Adrenal gland (tissue), 12 donors: ENCODE results near the gene CCDC57. TPM values are rescaled to one million over a fixed set of nuclear protein-coding genes. Genes with fewer than 3 reads are reported as not detected.

Experiments
- DNase-seq, 7 donors: peaks; one replicate each; pipeline ENCODE4 v3.0.0-alpha.2; 2019 to 2020
- H3K27ac ChIP-seq, 5 donors: fragments of 200-600 bp; sonication (generic) in 4 of 5; 1 replicate in 3 of 5; 2 replicates in 2 of 5; pipeline versions ENCODE4 v1.5.1 to v1.8.0; 2016 to 2020; ENCODE audit warnings: mild to moderate bottlenecking in 1 of 5
- H3K27me3 ChIP-seq: fragments of 200-600 bp; 2 replicates; pipeline ENCODE4 v1.8.0; 2021
- H3K36me3 ChIP-seq, 2 donors: fragments of 200-600 bp; replicated peaks in 1 of 2; 1 replicate in 1 of 2; 2 replicates in 1 of 2; pipeline versions ENCODE4 v1.5.1 to v1.8.0; 2018 to 2022
- H3K4me1 ChIP-seq, 2 donors: fragments of 200-600 bp; replicated peaks in 1 of 2; 1 replicate in 1 of 2; 2 replicates in 1 of 2; pipeline versions ENCODE4 v1.5.1 to v1.8.0; 2018 to 2021
- H3K4me3 ChIP-seq, 4 donors: fragments of 200-600 bp; sonication (generic) in 3 of 4; one replicate each; pipeline ENCODE4 v1.5.1; 2016 to 2018
- H3K9me3 ChIP-seq, 3 donors: fragments of 200-600 bp; sonication (generic) in 1 of 3; replicated peaks in 1 of 3; 1 replicate in 2 of 3; 2 replicates in 1 of 3; pipeline versions ENCODE4 v1.5.1 to v1.8.0; 2016 to 2021
- POLR2A ChIP-seq, 2 donors: fragments of 450-650 bp; IDR thresholded peaks; one replicate each; pipeline ENCODE4 v1.6.1; 2017; ENCODE audit warnings: antibody characterized with exemption in 2 of 2, mild to moderate bottlenecking in 2 of 2, moderate library complexity in 1 of 2
- WGBS, 4 donors: extraction: QIAGEN DNeasy Blood & Tissue Kit in 2 of 4; methylation state at CpG; one replicate each; pipeline versions ENCODE4 v1.1.5 to v1.1.7; 2013 to 2017; 5-methylcytosine and 5-hydroxymethylcytosine counted together
- intact Hi-C, 2 donors: fragments of 100-400 bp; cut with DNase I; formaldehyde crosslinking; loops; one replicate each; pipeline versions ENCODE4 v1.14.1 to v1.15.0; 2022 to 2023
- polyA plus RNA-seq, 3 donors: library from polyadenylated mRNA; stranded (reverse); fragments of 200-250 nt in 2 of 3; fragments of 350-450 nt in 1 of 3; fragmentation: Illumina TruSeq in 1 of 3; extraction: RNeasy Lipid Tissue Mini Kit (QIAGEN cat#74804) in 1 of 3; gene quantifications; one replicate each; pipeline ENCODE4 v1.2.3, GENCODE V29; 2013 to 2014
- total RNA-seq, 9 donors: library from RNA; depleted of rRNA in 4 of 9; stranded (reverse); fragments of >200 nt in 4 of 9; fragments of 120-200 nt in 1 of 9; fragmentation: NEBNext Ultra II Directional in 1 of 9; extraction: Animal tissue kit (Norgen Biotek cat#: 25700) in 1 of 9; gene quantifications; one replicate each; pipeline versions ENCODE4 v1.1.0 to v1.2.4, GENCODE V29; 2013 to 2023
- TF ChIP-seq, protein P1 (sequence below), 6 experiments: fragments of 450-650 bp in 4 of 6; fragments of 200-600 bp in 2 of 6; sonication (generic) in 1 of 6; IDR thresholded peaks; 1 replicate in 5 of 6; 2 replicates in 1 of 6; pipeline versions ENCODE4 v1.5.1 to v1.8.0; 2016 to 2021; ENCODE audit warnings: antibody characterized with exemption in 6 of 6, mild to moderate bottlenecking in 2 of 6, moderate library complexity in 1 of 6
- donor health status: healthy with polysubstance abuse.
- donor health status: Bipolar disorder and iron deficiency.
- donor health status: DM: yes; HTN: yes; CAD: no.
- donor health status: DM: no; HTN: no; CAD: no.
- donor health status: DM: no; HTN: no; CAD: no.
- donor health status: DM: yes; HTN: yes; CAD: no.

The CCDC57 gene
- total and polyA plus RNA-seq, 12 donors = 7.1 to 275 (median 28.8) TPM

DNA sequence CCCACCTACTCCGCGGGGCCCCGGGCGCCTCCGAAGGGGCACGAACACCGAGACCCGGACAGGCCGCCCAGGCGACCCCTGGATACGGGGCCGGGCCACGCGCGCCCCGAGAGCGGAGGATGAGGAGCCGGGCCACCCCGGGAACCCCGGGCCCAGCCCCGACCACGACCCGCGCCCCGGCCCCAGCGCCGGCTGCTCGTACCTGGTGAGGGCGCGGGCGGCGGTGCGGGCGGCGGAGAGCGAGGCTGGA, 114.8 kb downstream of the CCDC57 start:
- 0 to 1% (median 0%) methylated on average over 3 to 36 of the region's 36 CpGs; no CpG with 5 or more reads in 1 of the 4 donors for WGBS, 4 donors
- intact Hi-C loops = loop anchor here in 1 of 2 donors (5.0 kb wide), 1 partner anchor 54 kb away; no protein-coding TSS in a partner anchor

DNA sequence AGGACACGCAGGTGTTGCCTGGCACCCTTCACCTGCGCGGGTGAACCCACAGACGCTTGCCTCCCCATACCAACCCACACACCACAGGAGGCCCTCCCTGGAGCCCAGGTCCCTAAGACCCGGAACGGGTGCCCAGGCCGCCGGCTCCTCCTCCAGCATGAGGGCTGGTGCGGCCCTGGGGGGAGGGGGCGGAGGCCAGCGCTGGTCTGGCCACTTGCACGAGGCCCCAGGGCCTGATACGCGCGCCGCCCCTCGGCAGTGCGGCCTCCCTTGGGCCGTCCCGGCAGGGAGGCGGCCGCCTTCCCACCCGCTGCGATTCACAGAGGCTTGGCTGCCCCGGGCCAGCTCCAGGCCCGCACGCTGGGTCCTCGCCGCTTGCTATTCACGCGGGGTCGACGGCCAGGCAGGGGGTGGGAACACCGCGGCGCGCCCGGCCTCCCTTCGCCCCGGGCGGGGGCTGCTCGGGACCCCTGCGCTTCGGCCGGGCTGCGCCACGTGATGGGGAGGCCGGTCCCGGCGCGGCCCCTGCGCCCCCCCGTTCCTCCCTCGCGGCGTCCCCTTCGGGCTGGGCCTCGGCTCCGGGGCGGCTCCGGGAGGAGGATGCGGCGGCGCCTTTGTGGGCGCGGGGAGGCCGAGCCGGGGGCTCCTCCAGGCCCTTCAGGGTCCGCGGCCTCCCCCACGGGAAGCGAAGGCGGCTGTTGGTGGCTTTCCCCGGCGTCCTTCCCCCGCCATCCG, 115.3 kb downstream of the CCDC57 start:
- WGBS, 4 donors = 0 to 5% (median 2%) methylated on average over 31 to 75 of the region's 77 CpGs
- peak overlapping the region; percentile 40 to 86 (median 66) for H3K4me3 ChIP-seq
- TF ChIP-seq, protein P1, sequence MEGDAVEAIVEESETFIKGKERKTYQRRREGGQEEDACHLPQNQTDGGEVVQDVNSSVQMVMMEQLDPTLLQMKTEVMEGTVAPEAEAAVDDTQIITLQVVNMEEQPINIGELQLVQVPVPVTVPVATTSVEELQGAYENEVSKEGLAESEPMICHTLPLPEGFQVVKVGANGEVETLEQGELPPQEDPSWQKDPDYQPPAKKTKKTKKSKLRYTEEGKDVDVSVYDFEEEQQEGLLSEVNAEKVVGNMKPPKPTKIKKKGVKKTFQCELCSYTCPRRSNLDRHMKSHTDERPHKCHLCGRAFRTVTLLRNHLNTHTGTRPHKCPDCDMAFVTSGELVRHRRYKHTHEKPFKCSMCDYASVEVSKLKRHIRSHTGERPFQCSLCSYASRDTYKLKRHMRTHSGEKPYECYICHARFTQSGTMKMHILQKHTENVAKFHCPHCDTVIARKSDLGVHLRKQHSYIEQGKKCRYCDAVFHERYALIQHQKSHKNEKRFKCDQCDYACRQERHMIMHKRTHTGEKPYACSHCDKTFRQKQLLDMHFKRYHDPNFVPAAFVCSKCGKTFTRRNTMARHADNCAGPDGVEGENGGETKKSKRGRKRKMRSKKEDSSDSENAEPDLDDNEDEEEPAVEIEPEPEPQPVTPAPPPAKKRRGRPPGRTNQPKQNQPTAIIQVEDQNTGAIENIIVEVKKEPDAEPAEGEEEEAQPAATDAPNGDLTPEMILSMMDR (IDR thresholded peaks at IDR 0.05) = no peak
- TF ChIP-seq POLR2A (IDR thresholded peaks at IDR 0.05) = peak; percentile 46 to 56
- peaks cover 21 to 34% of the 10 kb centered on the region in 2 donors for H3K4me1 ChIP-seq
- peak in 5 of 7 donors; percentile 42 to 78 (median 69) for DNase-seq
- peaks cover 0 to 34% of the 10 kb centered on the region in 2 donors for H3K36me3 ChIP-seq
- H3K27ac ChIP-seq = peak overlapping the region; percentile 79 to 100 (median 91)
- H3K9me3 ChIP-seq = no peaks in the 10 kb centered on the region
- intact Hi-C loops = loop anchor here in 1 of 2 donors (5.0 kb wide), 1 partner anchor 55 kb away; no protein-coding TSS in a partner anchor
- H3K27me3 ChIP-seq = no peaks in the 10 kb centered on the region

More for the DNA sequence above, 114.8 kb downstream of the CCDC57 start:
- no peak for DNase-seq
- peak overlapping the region in 3 of 4 donors; percentile 40 to 86 (median 53) for H3K4me3 ChIP-seq
- H3K27ac ChIP-seq = peak overlapping the region; percentile 79 to 100 (median 91)
- no peaks in the 10 kb centered on the region for H3K27me3 ChIP-seq
- H3K9me3 ChIP-seq = no peaks in the 10 kb centered on the region
- TF ChIP-seq, protein P1 (IDR thresholded peaks at IDR 0.05) = no peak
- TF ChIP-seq POLR2A (IDR thresholded peaks at IDR 0.05) = no peak
- peaks cover 0 to 29% of the 10 kb centered on the region in 2 donors for H3K36me3 ChIP-seq
- H3K4me1 ChIP-seq = peaks cover 21 to 34% of the 10 kb centered on the region in 2 donors

DNA sequence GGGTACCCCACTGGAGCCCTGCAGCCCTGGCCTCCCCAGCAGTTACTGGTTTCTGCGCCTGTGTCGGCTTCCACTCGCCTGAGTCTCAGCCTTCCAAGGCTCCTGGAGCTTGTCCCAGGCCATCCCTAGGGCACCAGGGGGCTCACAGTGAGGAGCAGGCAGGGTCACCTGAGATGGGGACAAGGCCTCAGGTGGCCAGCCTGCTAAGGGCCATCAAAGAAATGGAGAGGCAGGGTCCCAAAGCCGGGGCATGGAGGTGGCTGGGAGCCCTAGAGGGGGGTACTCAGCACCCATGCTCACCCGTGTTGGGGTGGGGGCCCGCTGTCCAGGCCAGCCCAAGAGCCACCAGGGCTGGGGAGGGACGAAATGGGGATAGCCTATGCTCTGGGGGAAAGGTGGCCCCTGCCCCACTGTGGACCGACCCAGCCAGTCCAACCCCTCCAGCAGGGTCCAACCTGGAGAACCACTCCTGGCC, 115.9 kb downstream of the CCDC57 start:
- 54 to 78% (median 73%) methylated on average over 4 to 8 of the region's 8 CpGs for whole genome bisulfite sequencing, 4 donors
- Histone ChIP-seq H3K27me3 (no peaks in the 10 kb centered on the region), H3K4me1 (peaks cover 21 to 32% of the 10 kb centered on the region in 2 donors), H3K27ac (peak overlapping the region in 2 of 5 donors; percentile 91 to 100), H3K9me3 (no peaks in the 10 kb centered on the region), H3K4me3 (peak overlapping the region in 3 of 4 donors; percentile 53 to 86 (median 78)), H3K36me3 (peaks cover 0 to 40% of the 10 kb centered on the region in 2 donors)
- TF ChIP-seq POLR2A (IDR thresholded peaks at IDR 0.05) = no peak
- intact Hi-C loops = loop anchor here in 1 of 2 donors (5.0 kb wide), 1 partner anchor 56 kb away; no protein-coding TSS in a partner anchor
- DNase-seq = peak in 1 of 7 donors; percentile 23

DNA sequence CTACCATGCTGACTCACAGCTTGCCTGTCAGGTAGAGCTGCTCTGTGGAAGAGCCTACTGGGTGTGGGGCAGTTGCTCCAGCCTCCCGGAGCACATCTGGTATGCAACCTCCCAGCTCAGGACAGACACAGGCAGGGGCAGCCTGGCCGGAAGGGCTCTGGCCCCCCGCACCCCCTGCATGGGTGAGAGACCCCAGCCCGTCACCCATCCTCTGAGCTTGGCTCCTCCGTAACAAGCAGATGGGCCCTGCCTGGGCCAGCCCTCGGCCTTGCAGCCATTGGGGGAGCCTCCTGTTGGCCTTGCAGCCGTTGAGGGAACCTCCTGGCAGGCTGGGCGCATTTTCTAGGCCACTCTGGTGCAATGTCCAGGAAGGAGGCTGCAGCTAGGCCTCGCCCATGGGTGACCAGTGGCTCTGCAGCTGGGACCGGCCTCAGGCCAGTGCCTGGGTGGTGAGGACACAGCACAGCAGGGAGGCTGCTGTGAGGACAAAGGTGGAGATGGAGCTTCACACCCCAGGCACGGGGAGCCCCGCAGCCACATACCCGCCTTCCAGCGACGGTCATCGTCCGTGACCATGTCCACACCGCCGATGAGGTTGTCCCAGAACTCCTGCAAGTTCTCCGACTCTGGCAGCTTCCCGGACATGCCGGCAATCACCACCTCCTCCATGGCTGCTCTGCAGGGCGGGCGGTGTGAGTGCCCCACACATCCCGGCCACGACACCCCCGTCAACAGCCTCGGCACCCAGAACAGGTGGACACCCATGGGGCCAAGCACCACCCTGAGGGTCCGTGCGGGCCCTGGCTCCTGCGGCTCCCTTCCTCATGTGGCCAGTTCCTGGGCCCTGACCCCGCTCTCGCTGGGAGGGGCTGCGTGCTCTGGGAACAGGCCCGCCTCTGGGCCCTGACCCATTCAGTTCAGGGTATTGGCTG, 116.6 kb downstream of the CCDC57 start:
- intact Hi-C loops = loop anchor here in 1 of 2 donors (5.0 kb wide), 1 partner anchor 56 kb away; no protein-coding TSS in a partner anchor
- 89 to 97% (median 93%) methylated on average over 6 to 35 of the region's 35 CpGs for WGBS, 4 donors
- H3K9me3 ChIP-seq = no peaks in the 10 kb centered on the region
- H3K4me3 ChIP-seq = peak overlapping the region in 1 of 4 donors; percentile 86
- H3K27ac ChIP-seq = no peak overlapping the region
- peaks cover 21 to 28% of the 10 kb centered on the region in 2 donors for H3K4me1 ChIP-seq
- TF ChIP-seq, protein P1 (IDR thresholded peaks at IDR 0.05) = no peak
- no peak for TF ChIP-seq POLR2A (IDR thresholded peaks at IDR 0.05)
- peaks cover 0 to 47% of the 10 kb centered on the region in 2 donors for H3K36me3 ChIP-seq
- peak in 4 of 7 donors; percentile 10 to 59 (median 30) for DNase-seq
- no peaks in the 10 kb centered on the region for H3K27me3 ChIP-seq
